Measurements from ENCODE around the gene SERF1B. TPM values are rescaled to one million over a fixed set of nuclear protein-coding genes. Genes with fewer than 3 reads are reported as not detected.
"Not testable (repeated sequence)": the region's sequence is repeated elsewhere in the genome, so short reads cannot be mapped to it uniquely, and the experiment has no call there.

The SERF1B gene
- total RNA-seq: 61.3 TPM

DNA sequence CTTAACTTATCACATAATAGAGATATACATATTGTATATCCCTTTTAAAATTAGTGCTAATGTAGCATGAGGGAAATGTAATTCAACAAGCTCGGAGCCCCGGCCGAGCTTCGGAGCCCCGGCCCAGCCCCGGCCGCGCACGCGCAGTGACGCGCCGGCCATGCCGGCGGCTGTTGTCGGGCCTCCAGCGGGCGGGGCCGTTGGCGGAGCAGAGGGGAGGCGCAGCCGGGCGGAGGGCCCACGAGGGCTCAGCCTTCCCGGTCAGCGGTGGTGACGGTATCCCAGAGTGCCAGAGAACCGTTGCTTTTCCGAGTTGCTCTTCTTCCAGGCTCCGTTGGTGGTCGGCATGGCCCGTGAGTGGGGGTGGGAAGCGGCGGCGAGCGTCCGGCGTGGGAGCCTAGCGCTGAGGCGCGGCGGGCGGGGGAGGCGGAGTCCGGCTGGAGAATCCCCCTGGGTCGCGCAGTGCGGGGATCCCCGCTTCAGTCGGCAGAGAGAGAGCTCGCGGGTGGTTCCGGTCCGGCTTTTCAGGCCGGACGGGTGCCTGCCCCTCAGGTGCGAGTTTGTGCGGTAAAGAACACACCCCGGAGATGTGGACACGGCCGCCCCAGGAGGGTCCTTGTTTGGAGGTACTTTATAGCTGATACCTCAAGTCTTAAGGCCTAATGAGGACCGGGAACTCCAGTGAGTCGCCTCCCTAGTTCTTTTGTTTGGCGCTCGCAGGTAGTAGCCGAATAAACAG is at the start of gene SERF1B:
Gene SERF1B (plus strand): TSS at position 146 of the 739 bp plus-strand sequence. CDS start 201 bp downstream, at position 347.
- DNase-seq: not testable (repeated sequence)

DNA sequence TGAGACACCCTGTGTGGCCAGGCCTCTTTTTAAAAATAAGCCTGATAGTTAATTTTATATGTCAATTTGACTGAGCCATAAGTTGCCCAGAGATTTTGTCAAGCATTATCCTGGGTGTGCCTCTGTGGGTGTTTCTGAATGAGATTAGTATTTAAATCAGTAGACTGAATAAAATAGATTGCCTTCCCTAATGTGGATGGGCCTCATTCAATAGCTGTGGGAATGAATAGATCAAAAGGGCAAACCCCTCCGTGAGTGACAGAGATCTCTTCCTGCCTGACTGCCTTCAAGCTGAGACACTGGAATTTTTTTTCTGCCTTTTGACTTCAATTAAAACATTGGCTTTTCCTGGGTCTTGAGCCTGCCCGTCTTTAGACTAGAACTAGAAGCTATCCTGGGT is 33.3 kb upstream of the SERF1B start:
- DNase-seq: not testable (repeated sequence)

DNA sequence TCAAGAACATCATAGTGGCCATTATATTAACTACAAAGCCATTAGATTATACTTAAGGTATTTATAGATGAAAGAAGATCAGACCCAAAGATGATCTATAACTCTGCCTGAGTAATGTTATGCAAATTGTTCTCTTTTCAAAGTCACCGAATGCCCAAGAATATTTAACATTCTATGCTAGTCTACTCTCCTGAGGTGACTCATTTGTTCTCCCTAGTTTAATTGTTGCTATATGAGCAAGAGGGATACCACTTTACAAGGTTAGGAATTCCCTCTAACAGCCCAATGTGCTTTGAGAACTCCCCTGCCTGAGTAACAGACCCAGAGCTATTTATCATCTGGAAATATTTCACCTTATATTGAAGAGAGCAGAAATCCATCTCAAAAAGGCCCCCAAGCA is 29.5 kb upstream of the SERF1B start:
- not testable (repeated sequence) for DNase-seq

DNA sequence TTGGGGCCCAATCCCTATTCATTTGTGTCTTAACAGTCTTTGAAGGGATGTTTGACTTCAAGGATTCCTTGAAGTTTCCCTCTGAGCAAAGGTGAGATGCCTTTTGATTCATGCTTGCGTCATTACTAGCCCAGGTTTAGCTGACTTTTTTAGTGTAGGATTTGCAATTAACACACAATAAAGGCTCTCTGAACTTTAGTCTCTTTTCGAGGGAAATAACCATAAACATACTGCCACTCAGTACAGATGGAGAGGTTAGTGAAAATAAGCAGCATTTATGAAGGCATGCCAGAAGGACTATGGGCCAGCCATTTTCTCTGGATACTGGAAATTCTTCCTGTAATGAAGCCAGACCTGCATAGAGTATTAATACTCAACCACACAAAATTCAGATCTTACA is 4.4 kb upstream of the SERF1B start:
- DNase-seq: not testable (repeated sequence)

DNA sequence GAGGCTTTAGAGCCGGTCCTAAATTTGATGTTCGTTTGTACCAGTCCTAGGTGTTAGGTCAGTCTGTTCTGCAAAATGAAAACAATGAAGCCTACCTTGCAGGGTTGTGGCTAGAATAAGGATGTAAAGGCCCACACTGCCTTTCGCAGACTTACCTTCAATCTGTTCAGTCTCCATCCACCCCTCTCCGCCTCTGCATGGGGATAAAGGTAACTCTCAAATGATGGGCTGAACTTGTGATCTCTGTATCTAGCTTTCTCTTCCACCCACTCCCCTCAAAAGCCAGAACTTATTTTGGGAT is 744 bp downstream of the SERF1B start:
- not testable (repeated sequence) for DNase-seq

DNA sequence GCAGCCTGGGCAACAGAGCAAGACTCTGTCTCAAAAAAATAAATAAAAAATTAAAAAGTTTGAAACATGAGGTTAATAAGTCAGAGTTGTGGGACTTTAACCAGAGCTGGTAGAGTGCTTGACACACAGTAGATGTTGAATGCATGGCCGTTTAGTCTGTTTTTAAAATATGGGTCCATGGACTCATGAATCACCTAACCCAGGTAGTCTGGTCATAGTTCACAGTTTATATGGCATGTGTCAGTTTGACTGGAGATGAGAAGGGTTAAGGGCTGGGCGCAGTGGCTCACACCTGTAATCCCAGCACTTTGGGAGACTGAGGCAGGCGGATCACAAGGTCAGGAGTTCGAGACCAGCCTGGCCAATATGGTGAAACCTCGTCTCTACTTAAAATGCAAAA is 6.2 kb downstream of the SERF1B start:
- DNase-seq: not testable (repeated sequence)

DNA sequence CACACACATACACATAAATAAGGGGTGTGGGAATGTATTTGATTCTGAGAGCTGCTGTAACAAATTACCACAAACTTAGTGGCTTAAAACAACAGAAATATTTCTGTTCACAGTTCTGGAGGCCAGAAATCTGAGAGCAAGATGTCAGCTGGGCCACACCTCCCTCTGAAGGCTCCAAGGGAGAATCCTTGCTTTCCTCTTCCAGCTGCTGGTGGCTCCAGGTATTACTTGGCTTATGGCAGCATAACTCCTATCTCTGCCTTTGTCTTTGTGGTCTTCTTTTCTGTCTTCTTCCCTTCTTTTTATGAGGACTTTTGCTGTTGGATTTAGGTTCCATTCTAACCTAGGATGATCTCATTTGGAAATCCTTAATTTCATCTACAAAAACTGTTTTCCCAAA is 16.4 kb downstream of the SERF1B start:
- DNase-seq: not testable (repeated sequence)

DNA sequence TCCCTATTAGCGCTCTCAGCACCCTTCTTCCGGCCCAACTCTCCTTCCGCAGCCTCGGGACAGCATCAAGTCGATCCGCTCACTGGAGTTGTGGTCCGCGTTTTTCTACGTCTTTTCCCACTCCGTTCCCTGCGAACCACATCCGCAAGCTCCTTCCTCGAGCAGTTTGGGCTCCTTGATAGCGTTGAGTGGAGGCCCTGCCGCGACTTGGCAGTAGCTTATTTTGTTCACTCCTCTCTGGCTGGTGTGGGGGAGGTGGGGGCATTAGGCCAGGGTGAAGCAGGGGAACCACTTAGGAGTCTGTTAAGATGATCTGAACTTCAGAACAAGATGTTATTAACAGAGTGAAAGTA is 24.7 kb downstream of the SERF1B start:
- not testable (repeated sequence) for DNase-seq

DNA sequence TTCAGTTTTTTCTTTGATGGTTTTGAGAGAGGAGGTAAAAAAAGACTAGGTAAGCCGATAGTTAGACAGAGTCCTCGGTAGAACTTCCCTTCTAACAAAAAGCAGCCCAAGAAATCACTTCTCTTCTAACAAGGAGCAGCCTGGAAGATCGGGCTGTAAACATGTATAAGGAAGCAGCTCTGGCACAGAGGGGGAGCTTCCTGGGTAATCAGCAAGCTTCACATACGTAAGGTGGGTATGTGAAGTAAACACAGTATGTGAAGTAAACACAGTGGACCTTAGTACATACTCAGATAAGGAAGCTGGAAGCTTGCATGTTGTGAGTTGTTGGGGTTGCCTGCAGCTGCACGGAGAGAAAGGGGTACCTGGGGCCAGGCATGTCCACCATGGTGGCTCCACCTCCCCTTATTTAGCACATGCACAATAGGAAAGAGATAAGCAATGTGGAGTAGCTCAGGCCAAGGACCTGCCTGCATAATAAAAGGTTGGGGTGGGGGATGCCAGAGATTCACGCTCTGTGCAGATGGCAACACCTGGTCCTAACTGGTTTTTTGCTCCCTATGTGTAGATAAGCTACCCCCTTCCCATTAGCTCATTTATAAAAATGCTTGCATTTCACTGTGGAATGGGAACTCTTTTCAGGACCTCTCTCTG is 31.4 kb downstream of the SERF1B start:
- not testable (repeated sequence) for DNase-seq

DNA sequence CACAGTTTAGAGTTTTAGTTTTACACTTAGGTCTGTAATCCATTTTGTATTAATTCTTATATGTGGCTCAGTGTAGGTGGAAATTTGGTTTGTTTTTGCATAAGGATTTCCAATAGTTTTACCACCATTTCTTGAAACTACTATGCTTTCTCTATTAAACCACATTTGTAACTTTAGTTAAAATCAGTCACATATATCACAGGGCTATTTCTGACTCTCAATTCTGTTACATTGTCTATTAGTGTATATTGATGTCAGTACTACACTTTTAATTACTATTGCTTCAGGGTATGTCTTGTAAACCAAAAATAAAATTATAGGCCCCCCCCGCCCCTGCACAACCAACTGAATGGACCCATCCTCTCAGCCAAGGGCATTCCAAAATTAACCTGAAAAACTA is 32.1 kb downstream of the SERF1B start:
- not testable (repeated sequence) for DNase-seq

DNA sequence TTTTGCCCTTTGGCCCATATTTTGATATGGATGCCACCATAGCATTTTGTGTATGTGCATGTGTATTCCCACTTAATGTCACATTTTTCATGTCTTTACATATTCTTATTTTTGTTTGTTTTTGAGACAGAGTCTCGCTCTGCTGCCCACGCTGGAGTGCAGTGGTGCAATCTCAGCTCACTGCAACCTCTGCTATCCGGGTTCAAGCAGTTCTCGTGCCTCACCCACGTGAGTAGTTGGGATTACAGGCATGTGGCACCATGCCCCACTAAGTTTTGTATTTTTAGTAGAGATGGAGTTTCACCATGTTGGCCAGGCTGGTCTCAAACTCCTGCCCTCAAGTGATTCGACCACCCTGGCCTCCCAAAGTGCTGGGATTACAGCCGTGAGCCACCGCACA is 52.6 kb downstream of the SERF1B start:
- DNase-seq: not testable (repeated sequence)

DNA sequence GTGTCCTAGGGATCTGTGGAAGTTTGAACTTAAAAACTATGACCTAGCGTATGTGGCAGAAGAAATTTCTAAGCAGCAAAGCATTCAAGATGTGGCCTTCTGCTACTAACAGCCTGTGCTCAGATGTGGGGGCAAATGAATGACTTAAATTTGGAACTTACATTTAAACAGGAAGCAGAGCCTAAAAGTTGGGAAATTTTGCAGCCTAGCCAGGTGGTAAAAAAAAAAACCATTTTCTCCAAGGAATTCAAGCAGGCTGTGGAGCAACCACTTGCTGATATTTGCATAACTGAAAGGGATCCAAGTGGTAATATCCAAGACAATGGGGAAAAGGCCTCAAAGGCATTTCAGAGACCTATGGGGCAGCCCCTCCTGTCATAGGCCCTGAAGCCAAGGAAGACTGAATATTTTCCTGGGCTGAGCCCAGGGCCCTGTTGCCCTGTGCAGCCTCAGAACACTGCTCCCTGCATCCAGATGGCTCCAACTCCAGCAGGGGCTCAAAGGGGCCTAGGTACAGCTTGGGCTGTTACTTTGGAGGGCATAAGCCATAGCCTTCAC is 63.9 kb downstream of the SERF1B start:
- DNase-seq: not testable (repeated sequence)

DNA sequence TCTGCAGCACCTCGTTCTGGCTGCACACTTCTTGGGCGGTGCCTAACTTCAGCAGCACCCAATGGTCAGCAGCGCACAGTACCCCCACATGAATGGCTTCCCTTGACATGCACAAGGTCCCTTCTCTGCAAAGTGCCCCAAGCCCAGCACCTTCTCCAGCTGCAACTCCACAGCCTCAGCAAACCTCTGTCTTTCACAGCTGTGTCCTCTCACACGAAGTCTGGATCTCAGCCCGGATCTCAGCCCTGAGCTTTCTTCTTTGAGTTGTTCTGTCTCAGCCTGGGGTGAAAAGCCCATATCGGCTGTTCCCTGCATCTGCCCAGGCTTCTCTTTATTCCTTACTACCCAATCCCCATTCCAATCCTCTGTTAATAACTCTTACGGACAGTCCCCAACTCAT is 66.7 kb downstream of the SERF1B start:
- DNase-seq: not testable (repeated sequence)

Small RNA genes lying within 50 kb of the gene (small RNA-seq; reads per million reads assigned to genes)
- gene CDH12P2: not detected

Other genes starting within 250 kb of the SERF1B start
- gene SMN2, start 24.4 kb downstream of the SERF1B start, total RNA-seq: 25.0 TPM

Data from occipital lobe (tissue), 3 donors.